Loucy (cell line): ENCODE data around the gene TMEM259.

ENCODE experiments used
- H2AFZ ChIP-seq: fragments of 200-600 bp; sonication (generic); 2 replicates; pipeline ENCODE4 v1.6.0; 2016; ENCODE audit warnings: antibody characterized with exemption, mild to moderate bottlenecking, low read length, moderate library complexity
- H3F3A ChIP-seq: fragments of 200-600 bp; 2 replicates; pipeline ENCODE4 v1.6.0; 2016; ENCODE audit warnings: antibody characterized with exemption, low read depth, mild to moderate bottlenecking
- H3K27me3 ChIP-seq: fragments of 200-600 bp; sonication (generic); 2 replicates; pipeline ENCODE4 v1.6.1; 2014; ENCODE audit warnings: low read length, mild to moderate bottlenecking; ENCODE audit not compliant: insufficient read depth, poor library complexity, severe bottlenecking
- H3K36me3 ChIP-seq: fragments of 200-600 bp; sonication (generic); 2 replicates; pipeline ENCODE4 v1.6.1; 2016; ENCODE audit warnings: low read length; ENCODE audit not compliant: insufficient read depth
- H3K4me1 ChIP-seq: fragments of 200-600 bp; sonication (generic); 2 replicates; pipeline ENCODE4 v1.5.1; 2014; ENCODE audit warnings: low read length, mild to moderate bottlenecking; ENCODE audit not compliant: insufficient read depth, poor library complexity, severe bottlenecking
- H3K4me2 ChIP-seq: fragments of 200-600 bp; sonication (generic); 2 replicates; pipeline ENCODE4 v1.6.0; 2014; ENCODE audit warnings: antibody characterized with exemption, low read length, low read depth, mild to moderate bottlenecking; ENCODE audit not compliant: poor library complexity, severe bottlenecking
- H3K4me3 ChIP-seq: fragments of 200-600 bp; sonication (generic); 2 replicates; pipeline ENCODE4 v1.5.1; 2014; ENCODE audit warnings: low read length, mild to moderate bottlenecking, mixed read lengths; ENCODE audit not compliant: poor library complexity, severe bottlenecking
- H3K79me2 ChIP-seq: fragments of 200-600 bp; sonication (generic); 2 replicates; pipeline ENCODE4 v1.6.1; 2014; ENCODE audit warnings: low read length; ENCODE audit not compliant: insufficient read depth
- H3K9ac ChIP-seq: fragments of 200-600 bp; sonication (generic); 2 replicates; pipeline ENCODE4 v1.6.0; 2014; ENCODE audit warnings: mild to moderate bottlenecking, low read depth, low read length, moderate library complexity; ENCODE audit not compliant: poor library complexity, severe bottlenecking
- H3K9me2 ChIP-seq: fragments of 200-600 bp; sonication (generic); replicated peaks from 2 replicates; pipeline ENCODE4 v1.6.1; 2016; ENCODE audit warnings: low read depth, low read length, mixed read lengths
- H3K9me3 ChIP-seq: fragments of 200-600 bp; sonication (generic); 2 replicates; pipeline ENCODE4 v1.6.1; 2014; ENCODE audit warnings: mild to moderate bottlenecking, antibody characterized with exemption, low read length, low read depth; ENCODE audit not compliant: insufficient read depth
- H4K20me1 ChIP-seq: fragments of 200-600 bp; sonication (generic); 2 replicates; pipeline ENCODE4 v1.6.0; 2014; ENCODE audit warnings: antibody characterized with exemption, low read length, mild to moderate bottlenecking; ENCODE audit not compliant: insufficient read depth, poor library complexity, severe bottlenecking
- CTCF ChIP-seq: fragments of 200-600 bp; sonication (generic); conservative IDR thresholded peaks from 2 replicates; pipeline ENCODE4 v1.5.1; 2014; ENCODE audit warnings: mild to moderate bottlenecking, antibody characterized with exemption, low read length
- EZH2phosphoT487 ChIP-seq: fragments of 200-600 bp; IDR thresholded peaks from 2 replicates; pipeline ENCODE4 v1.6.1; 2018; ENCODE audit warnings: antibody characterized with exemption, mild to moderate bottlenecking, moderate library complexity, borderline replicate concordance

The TMEM259 gene

DNA sequence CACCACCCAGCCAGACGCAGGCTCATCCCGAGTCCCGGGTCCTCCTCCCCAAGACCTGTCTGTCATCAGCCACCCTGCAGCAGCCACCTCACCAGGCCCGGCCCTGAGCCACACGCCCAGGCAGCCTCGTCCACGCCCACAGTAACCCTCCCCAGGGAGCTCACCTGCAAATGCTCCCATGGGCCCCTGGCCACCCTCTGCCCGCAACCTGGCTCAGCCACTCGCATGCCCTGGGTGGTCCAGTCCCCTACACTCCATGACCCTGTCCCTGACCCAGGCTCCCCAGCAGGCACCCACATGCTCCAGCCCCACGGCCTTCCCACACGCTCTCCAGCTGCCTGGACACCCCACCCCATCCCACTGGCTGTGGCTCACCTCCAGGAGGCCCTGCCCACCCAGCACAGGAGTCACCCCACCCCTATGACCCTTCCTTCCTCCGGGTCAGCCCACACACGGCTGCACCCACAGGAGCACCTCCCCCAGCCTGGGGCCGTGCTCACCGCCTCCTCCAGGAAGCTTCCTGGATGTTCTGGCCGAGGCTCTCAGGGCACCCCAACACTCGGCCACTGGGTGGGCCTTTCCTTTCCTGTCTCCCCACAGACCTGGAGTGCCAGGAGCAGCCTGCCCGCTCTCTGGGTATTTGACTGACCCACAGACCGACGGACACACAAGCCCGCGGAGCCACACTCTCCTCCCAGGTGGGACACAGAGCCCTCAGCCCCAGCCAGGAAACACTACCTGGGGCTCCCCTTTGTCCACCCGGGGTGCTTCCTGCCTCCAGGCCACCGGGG lies 3.6 kb downstream of the TMEM259 start:
- H3K27me3 ChIP-seq, result peaks cover 4% of the 10 kb centered on the region
- peak overlapping the region; percentile 97 for H3K4me2 ChIP-seq
- H3K4me3 ChIP-seq, result peak overlapping the region; percentile 99
- peaks cover 4% of the 10 kb centered on the region; the same call in 1 of the 2 replicates for H3F3A ChIP-seq
- TF ChIP-seq CTCF (no peak), EZH2phosphoT487 (no peak)
- H4K20me1 ChIP-seq, result peaks cover 73% of the 10 kb centered on the region
- H3K4me1 ChIP-seq, result peaks cover 26% of the 10 kb centered on the region
- H3K36me3 ChIP-seq, result peaks cover 13% of the 10 kb centered on the region; the same call in 1 of the 2 replicates
- peak overlapping the region; percentile 97 for H3K9ac ChIP-seq
- no peaks in the 10 kb centered on the region for H3K9me3 ChIP-seq
- peaks cover 77% of the 10 kb centered on the region for H3K79me2 ChIP-seq
- H2AFZ ChIP-seq, result no peak overlapping the region
- no peaks in the 10 kb centered on the region for H3K9me2 ChIP-seq

DNA sequence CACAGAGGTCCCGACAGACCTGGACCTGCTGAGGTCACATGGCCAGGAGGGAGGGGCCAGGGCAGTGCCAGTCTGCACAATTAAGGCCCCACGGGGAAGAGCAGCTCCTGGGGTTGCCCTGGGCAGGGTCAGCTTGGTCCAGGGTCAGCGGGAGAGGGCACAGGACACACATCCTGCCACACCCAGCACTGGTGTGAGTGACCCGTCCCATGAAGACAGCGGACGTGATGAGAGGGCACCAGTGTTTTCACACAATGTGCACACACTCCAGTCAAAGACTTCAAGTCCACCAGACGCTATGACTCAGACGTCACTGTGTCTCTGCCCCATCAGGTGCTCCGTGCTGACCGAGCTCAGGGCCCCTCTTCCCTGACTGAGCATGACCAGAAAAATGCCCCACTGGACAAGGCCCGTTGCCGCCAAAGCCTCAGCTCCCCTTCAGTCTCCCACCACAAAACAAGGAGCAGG lies 4.2 kb downstream of the TMEM259 start:
- Histone ChIP-seq H3K4me3 (peak overlapping the region; percentile 99), H3K9me3 (no peaks in the 10 kb centered on the region), H3K4me2 (peak overlapping the region; percentile 97), H3K4me1 (peaks cover 26% of the 10 kb centered on the region), H3K36me3 (peaks cover 17% of the 10 kb centered on the region; the same call in 1 of the 2 replicates), H3K9me2 (no peaks in the 10 kb centered on the region), H3K79me2 (peaks cover 77% of the 10 kb centered on the region), H3K9ac (peak overlapping the region; percentile 97), H2AFZ (no peak overlapping the region), H3F3A (peaks cover 2% of the 10 kb centered on the region; the same call in 1 of the 2 replicates), H3K27me3 (peaks cover 4% of the 10 kb centered on the region), H4K20me1 (peaks cover 75% of the 10 kb centered on the region)
- TF ChIP-seq CTCF (no peak), EZH2phosphoT487 (no peak)

DNA sequence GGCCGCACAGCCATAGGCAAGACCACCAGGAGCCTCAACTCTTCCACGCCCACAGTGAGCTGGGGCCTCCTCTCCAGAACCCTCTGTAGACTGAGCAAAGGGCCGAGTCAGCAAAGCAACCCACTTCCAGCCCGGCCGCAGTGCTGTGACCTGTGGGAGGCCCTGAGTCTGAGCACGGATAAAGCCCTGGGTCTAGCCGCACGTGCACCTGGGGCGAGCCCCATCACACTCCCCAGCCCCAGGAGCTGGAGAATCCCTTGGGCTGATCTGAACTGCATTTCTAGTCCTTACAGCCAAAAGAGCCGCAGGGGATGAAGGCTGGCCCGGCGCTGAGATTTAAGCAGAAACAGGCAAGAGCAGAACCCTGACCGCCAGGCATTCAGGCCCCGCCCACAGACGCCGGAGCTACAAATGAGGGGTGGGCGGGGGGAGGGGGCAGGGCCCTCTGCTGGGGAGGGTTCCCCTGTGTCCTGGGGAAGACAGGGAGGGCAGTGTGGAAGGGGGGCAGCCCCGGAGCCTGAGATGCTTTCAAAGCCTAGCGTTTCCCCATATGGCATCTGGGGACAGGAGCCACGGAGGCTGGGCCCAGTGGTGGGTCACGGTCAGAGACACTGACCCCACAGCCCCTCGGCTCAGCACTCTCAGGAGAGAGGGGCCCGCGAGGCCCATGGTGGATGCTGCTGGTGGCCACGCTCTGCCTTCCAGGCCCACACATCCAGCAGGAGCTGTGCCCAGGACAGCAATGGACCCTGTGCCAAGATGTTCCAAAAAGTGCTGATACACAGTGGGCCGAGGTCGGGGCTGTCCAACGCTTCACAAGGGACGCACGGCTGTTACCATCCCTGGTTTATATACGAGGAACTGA lies 4.9 kb downstream of the TMEM259 start:
- Histone ChIP-seq H3F3A (no peaks in the 10 kb centered on the region), H3K9ac (no peak overlapping the region), H3K36me3 (peaks cover 17% of the 10 kb centered on the region; the same call in 1 of the 2 replicates), H3K9me2 (no peaks in the 10 kb centered on the region), H3K79me2 (peaks cover 77% of the 10 kb centered on the region), H3K4me1 (peaks cover 26% of the 10 kb centered on the region), H3K9me3 (no peaks in the 10 kb centered on the region), H3K4me3 (no peak overlapping the region), H3K4me2 (peak overlapping the region; percentile 97), H2AFZ (no peak overlapping the region), H3K27me3 (peaks cover 4% of the 10 kb centered on the region), H4K20me1 (peaks cover 75% of the 10 kb centered on the region)
- TF ChIP-seq CTCF (no peak), EZH2phosphoT487 (no peak)
